Osteoblast (primary cell): Measurements from ENCODE around the gene RTBDN. TPM values are rescaled to one million over a fixed set of nuclear protein-coding genes. Genes with fewer than 3 reads are reported as not detected.

Experiments used
- DNase-seq: peaks from one replicate; pipeline ENCODE4 v3.0.0; 2011; ENCODE audit warnings: low spot score, mixed read lengths; ENCODE audit not compliant: insufficient read length; ENCODE audit errors: missing footprints
- H2AFZ ChIP-seq: 2 replicates; pipeline ENCODE4 v1.6.0; 2011; ENCODE audit warnings: mild to moderate bottlenecking, low read length
- H3K27ac ChIP-seq: 2 replicates; pipeline ENCODE4 v1.5.1; 2011; ENCODE audit warnings: mild to moderate bottlenecking, low read depth, low read length, moderate library complexity
- H3K27me3 ChIP-seq: 2 replicates; pipeline ENCODE4 v1.6.0; 2012; ENCODE audit warnings: mild to moderate bottlenecking, control low read depth, inconsistent platforms, low read length, moderate library complexity; ENCODE audit not compliant: insufficient read depth
- H3K36me3 ChIP-seq: 2 replicates; pipeline ENCODE4 v1.5.1; 2011; ENCODE audit warnings: mild to moderate bottlenecking, low read length, control low read depth, moderate library complexity; ENCODE audit not compliant: insufficient read depth
- H3K4me1 ChIP-seq: 2 replicates; pipeline ENCODE4 v1.5.1; 2011; ENCODE audit warnings: mild to moderate bottlenecking, low read length, control low read depth, moderate library complexity; ENCODE audit not compliant: insufficient read depth
- H3K4me2 ChIP-seq: 2 replicates; pipeline ENCODE4 v1.6.0; 2011; ENCODE audit warnings: mild to moderate bottlenecking, low read length; ENCODE audit not compliant: insufficient read depth
- H3K4me3 ChIP-seq: fragments of 200-600 bp; sonication (generic); 3 replicates; pipeline ENCODE4 v1.5.1; 2012; ENCODE audit warnings: mild to moderate bottlenecking, low read length, inconsistent platforms; ENCODE audit not compliant: insufficient read depth
- H3K79me2 ChIP-seq: 2 replicates; pipeline ENCODE4 v1.6.0; 2012; ENCODE audit warnings: mild to moderate bottlenecking, low read length, control low read depth, inconsistent platforms; ENCODE audit not compliant: insufficient read depth
- H3K9me3 ChIP-seq: 2 replicates; pipeline ENCODE4 v1.5.1; 2011; ENCODE audit warnings: low read depth, low read length, control low read depth
- H4K20me1 ChIP-seq: 2 replicates; pipeline ENCODE4 v1.6.0; 2012; ENCODE audit warnings: mild to moderate bottlenecking, low read length, control low read depth; ENCODE audit not compliant: insufficient read depth
- CTCF ChIP-seq: IDR thresholded peaks from 2 replicates; pipeline ENCODE4 v1.5.1; 2011; ENCODE audit warnings: mild to moderate bottlenecking, low read depth, low read length, moderate library complexity; ENCODE audit errors: extremely low read depth
- total RNA-seq: library from RNA; depleted of rRNA; stranded (reverse); fragments of >200 nt; gene quantifications from 2 replicates; pipeline ENCODE4 v1.2.3, GENCODE V29; 2012

The RTBDN gene
- total RNA-seq, 1 donor, result not detected

DNA sequence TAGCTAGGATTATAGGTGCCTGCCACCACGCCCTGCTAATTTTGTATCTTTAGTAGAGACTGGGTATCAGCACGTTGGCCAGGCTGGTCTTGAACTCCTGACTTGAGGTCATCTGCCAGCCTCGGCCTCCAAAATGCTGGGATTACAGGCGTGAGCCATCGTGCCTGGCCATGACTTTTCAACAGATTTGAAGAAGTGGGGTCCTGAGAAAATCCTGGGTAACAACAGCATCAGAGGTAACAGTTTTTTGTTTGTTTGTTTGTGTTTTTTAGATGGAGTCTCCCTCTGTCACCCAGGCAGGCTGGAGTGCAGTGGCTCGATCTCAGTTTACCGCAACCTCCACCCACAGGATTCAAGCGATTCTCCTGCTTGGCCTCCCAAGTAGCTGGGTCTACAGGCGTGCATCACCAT is 39.4 kb downstream of the RTBDN start:
- H3K4me1 ChIP-seq, result peaks cover 14% of the 10 kb centered on the region
- H3K36me3 ChIP-seq, result peaks cover 7% of the 10 kb centered on the region
- H3K27ac ChIP-seq, result peak overlapping the region; percentile 92
- H3K4me2 ChIP-seq, result no peak overlapping the region
- no peak overlapping the region for H3K4me3 ChIP-seq
- TF ChIP-seq CTCF, result no peak
- no peak overlapping the region for H2AFZ ChIP-seq
- H3K9me3 ChIP-seq, result no peaks in the 10 kb centered on the region
- H4K20me1 ChIP-seq, result peaks cover 12% of the 10 kb centered on the region
- DNase-seq, result no peak
- H3K79me2 ChIP-seq, result peaks cover 23% of the 10 kb centered on the region
- H3K27me3 ChIP-seq, result no peaks in the 10 kb centered on the region

DNA sequence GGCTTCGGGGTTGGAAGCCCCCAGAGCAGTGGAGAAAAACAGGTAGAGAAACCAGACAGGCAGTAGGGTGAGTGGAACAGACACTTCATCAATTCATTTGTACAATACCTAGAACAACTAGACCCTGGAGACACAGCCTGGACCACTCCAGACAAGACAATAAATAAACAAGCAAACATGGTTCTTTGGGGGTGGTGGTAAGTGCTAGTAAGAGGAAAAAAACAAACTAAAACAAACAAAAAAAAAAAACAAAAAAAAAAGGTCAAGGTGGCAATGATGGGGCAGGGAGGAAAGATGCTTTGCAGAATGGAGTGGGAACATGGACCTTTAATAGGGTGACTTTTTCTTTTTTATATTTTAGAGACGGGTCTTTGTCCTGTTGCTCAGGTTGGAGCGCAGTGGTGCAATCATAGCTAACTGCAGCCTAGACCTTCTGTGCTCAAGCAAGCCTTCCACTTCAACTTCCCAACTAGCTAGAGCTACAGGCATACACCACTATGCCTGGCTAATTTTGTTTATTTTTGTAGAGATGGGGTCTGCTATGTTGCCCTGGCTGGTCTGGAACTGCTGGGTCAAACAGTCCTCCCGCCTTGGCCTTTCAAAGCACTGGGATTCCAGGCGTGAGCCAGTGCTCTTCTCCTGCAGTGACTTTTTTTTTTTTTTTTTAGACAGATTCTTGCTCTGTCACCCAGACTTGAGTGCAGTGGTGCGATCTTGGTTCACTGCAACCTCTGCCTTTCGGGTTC is 40.0 kb downstream of the RTBDN start:
- H3K4me2 ChIP-seq, result peak overlapping the region; percentile 88
- TF ChIP-seq CTCF, result no peak
- H4K20me1 ChIP-seq, result peaks cover 12% of the 10 kb centered on the region
- peak overlapping the region; percentile 92 for H3K27ac ChIP-seq
- peaks cover 21% of the 10 kb centered on the region for H3K79me2 ChIP-seq
- no peaks in the 10 kb centered on the region for H3K9me3 ChIP-seq
- peak overlapping the region; percentile 98 for H3K4me3 ChIP-seq
- peaks cover 1% of the 10 kb centered on the region for H3K36me3 ChIP-seq
- no peak for DNase-seq
- H2AFZ ChIP-seq, result no peak overlapping the region
- no peaks in the 10 kb centered on the region for H3K27me3 ChIP-seq
- peaks cover 16% of the 10 kb centered on the region for H3K4me1 ChIP-seq

GRCh38 chr19:12793290-12794195 is 40.8 kb downstream of the RTBDN start:
- peak; percentile 99 for DNase-seq
- Histone ChIP-seq H4K20me1 (peaks cover 12% of the 10 kb centered on the region), H3K27ac (peak overlapping the region; percentile 92), H2AFZ (no peak overlapping the region), H3K36me3 (no peaks in the 10 kb centered on the region), H3K4me1 (peaks cover 24% of the 10 kb centered on the region), H3K4me3 (peak overlapping the region; percentile 98), H3K4me2 (peak overlapping the region; percentile 88), H3K27me3 (no peaks in the 10 kb centered on the region), H3K79me2 (peaks cover 21% of the 10 kb centered on the region), H3K9me3 (no peaks in the 10 kb centered on the region)
- TF ChIP-seq CTCF, result no peak

DNA sequence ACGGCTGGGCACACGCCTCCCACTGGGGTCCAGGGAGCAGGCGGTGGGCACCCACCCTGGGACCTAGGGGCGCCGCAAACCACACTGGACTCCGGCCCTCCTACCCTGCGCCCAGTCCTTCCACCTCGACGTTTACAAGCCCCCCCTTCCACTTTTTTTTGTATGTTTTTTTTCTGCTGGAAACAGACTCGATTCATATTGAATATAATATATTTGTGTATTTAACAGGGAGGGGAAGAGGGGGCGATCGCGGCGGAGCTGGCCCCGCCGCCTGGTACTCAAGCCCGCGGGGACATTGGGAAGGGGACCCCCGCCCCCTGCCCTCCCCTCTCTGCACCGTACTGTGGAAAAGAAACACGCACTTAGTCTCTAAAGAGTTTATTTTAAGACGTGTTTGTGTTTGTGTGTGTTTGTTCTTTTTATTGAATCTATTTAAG is 41.5 kb downstream of the RTBDN start:
- H3K9me3 ChIP-seq, result no peaks in the 10 kb centered on the region
- DNase-seq, result peak; percentile 89
- peaks cover 21% of the 10 kb centered on the region for H3K79me2 ChIP-seq
- H3K4me2 ChIP-seq, result peak overlapping the region; percentile 88
- H2AFZ ChIP-seq, result no peak overlapping the region
- peaks cover 30% of the 10 kb centered on the region for H3K4me1 ChIP-seq
- peak overlapping the region; percentile 98 for H3K4me3 ChIP-seq
- peaks cover 12% of the 10 kb centered on the region for H4K20me1 ChIP-seq
- no peak for TF ChIP-seq CTCF
- H3K27ac ChIP-seq, result peak overlapping the region; percentile 92
- no peaks in the 10 kb centered on the region for H3K36me3 ChIP-seq
- no peaks in the 10 kb centered on the region for H3K27me3 ChIP-seq
